22Rv1 (cell line): ENCODE data around the gene SHBG.
A peak's percentile ranks its signal among the peaks of the same experiment; 100 is the strongest.

Experiments
- H3K27ac ChIP-seq: fragments of 450-650 bp; 2 replicates; pipeline ENCODE4 v1.5.1; 2017
- ZFX ChIP-seq: fragments of 450-650 bp; IDR thresholded peaks from 2 replicates; pipeline ENCODE4 v1.6.1; 2017; ENCODE audit warnings: antibody characterized with exemption, borderline replicate concordance
- TF ChIP-seq, protein P1 (sequence below): fragments of 450-650 bp; IDR thresholded peaks from 2 replicates; pipeline ENCODE4 v1.5.1; 2017; ENCODE audit warnings: mild to moderate bottlenecking

The SHBG gene

GRCh38 chr17:7676533-7676932 is 46.6 kb downstream of the SHBG start:
- TF ChIP-seq, protein P1, sequence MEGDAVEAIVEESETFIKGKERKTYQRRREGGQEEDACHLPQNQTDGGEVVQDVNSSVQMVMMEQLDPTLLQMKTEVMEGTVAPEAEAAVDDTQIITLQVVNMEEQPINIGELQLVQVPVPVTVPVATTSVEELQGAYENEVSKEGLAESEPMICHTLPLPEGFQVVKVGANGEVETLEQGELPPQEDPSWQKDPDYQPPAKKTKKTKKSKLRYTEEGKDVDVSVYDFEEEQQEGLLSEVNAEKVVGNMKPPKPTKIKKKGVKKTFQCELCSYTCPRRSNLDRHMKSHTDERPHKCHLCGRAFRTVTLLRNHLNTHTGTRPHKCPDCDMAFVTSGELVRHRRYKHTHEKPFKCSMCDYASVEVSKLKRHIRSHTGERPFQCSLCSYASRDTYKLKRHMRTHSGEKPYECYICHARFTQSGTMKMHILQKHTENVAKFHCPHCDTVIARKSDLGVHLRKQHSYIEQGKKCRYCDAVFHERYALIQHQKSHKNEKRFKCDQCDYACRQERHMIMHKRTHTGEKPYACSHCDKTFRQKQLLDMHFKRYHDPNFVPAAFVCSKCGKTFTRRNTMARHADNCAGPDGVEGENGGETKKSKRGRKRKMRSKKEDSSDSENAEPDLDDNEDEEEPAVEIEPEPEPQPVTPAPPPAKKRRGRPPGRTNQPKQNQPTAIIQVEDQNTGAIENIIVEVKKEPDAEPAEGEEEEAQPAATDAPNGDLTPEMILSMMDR: no peak
- no peak for TF ChIP-seq ZFX
- H3K27ac ChIP-seq: no peak overlapping the region

DNA sequence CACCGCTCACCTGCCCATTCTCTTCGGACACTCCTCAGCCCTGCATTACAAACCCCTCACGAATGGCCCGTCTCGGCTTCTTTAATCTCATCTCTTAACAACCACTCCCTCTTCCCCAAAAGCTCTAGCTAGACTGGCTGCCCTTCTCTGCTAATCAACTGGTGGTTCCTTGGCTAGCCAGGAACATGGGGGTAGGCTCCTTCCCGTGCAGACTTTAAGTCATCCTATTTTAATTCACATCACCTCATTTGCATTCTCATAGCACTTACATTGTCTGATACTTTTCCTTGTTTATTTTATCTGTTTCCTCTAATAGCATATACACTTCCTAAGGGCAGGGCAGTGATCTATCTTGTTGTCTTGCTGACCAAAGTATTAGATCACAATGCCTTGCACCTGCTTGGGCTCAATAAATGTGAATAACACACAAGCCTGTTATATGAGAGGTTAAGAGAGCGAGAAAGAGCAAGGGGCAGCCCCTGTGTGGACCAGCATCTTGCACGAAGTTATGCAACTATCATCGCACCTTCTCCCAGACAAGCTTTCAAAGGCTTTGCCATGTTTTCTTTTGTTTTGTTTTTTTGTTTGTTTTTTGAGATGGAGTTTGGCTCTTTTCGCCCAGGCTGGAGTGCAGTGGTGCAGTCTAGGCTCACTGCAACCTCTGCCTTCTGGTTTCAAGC is 47.6 kb downstream of the SHBG start:
- no peak for TF ChIP-seq ZFX
- TF ChIP-seq, protein P1: no peak
- 0 out of 2 replicates have a peak overlapping the region, but pooled peaks have one; percentile 7 for H3K27ac ChIP-seq
